ENCODE measurements around the gene UBXN10.

DNA sequence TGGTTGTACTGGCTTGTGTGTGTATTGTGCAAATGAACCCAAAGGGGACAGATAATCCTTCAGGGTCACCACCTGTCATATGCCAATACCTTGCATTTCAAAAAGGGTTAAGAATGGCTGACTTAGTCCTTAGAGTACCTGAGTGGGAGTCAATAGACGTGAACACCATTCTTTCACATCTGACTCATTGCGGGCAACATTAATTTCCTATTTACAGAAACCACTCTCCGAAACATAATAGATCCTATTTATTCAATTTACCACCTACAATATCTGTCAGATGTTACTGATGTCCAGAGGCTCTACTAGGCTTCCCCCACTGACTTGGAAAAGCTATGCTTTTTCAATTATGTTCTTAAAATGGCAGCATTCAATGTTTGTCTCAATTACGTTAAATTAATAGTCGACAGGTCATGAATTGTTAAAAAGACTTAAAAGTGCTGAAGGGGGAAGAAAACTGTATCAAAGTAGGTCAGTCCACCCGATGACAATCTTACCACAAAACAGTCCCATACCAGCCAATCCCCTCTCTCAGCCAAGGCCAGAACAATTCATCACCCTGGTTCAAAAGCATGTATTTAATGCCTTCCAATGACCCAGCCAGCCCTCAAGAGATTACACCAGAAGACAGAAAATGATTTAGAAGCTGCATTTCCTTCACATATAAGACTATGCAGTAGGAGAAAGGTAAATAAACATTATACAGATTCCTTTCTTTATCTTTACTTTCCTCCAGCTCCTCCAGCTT lies 49.1 kb downstream of the UBXN10 start:
- TF ChIP-seq, protein P1, sequence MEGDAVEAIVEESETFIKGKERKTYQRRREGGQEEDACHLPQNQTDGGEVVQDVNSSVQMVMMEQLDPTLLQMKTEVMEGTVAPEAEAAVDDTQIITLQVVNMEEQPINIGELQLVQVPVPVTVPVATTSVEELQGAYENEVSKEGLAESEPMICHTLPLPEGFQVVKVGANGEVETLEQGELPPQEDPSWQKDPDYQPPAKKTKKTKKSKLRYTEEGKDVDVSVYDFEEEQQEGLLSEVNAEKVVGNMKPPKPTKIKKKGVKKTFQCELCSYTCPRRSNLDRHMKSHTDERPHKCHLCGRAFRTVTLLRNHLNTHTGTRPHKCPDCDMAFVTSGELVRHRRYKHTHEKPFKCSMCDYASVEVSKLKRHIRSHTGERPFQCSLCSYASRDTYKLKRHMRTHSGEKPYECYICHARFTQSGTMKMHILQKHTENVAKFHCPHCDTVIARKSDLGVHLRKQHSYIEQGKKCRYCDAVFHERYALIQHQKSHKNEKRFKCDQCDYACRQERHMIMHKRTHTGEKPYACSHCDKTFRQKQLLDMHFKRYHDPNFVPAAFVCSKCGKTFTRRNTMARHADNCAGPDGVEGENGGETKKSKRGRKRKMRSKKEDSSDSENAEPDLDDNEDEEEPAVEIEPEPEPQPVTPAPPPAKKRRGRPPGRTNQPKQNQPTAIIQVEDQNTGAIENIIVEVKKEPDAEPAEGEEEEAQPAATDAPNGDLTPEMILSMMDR (IDR thresholded peaks at IDR 0.05), result no peak
- no peak for TF ChIP-seq EP300 (IDR thresholded peaks at IDR 0.05)
